Suprapubic skin (tissue), 4 donors: ENCODE results near the gene DDN.

Experiments
- CTCF ChIP-seq, 2 donors: fragments of 200-600 bp in 1 of 2; fragments of 450-650 bp in 1 of 2; sonication (generic) in 1 of 2; IDR thresholded peaks; one replicate each; pipeline ENCODE4 v1.5.1; 2016 to 2019; ENCODE audit warnings: antibody characterized with exemption in 2 of 2, mild to moderate bottlenecking in 1 of 2, moderate library complexity in 1 of 2
- EP300 ChIP-seq: sonication (generic); formaldehyde crosslinking; IDR thresholded peaks from one replicate; pipeline ENCODE4 v1.6.1; 2017; ENCODE audit warnings: antibody characterized with exemption
- POLR2A ChIP-seq, 2 donors: fragments of 450-650 bp; IDR thresholded peaks; one replicate each; pipeline ENCODE4 v1.6.1; 2017; ENCODE audit warnings: antibody characterized with exemption in 2 of 2, mild to moderate bottlenecking in 2 of 2, moderate library complexity in 2 of 2
- POLR2AphosphoS5 ChIP-seq, 3 donors: sonication (generic); formaldehyde crosslinking; IDR thresholded peaks; one replicate each; pipeline ENCODE4 v1.6.1; 2017; ENCODE audit warnings: antibody characterized with exemption in 3 of 3

GRCh38 chr12:48985475-48985897 lies 13.7 kb downstream of the DDN start:
- no peak for TF ChIP-seq EP300
- no peak for TF ChIP-seq CTCF (IDR thresholded peaks at IDR 0.05)
- TF ChIP-seq POLR2A (IDR thresholded peaks at IDR 0.05): no peak
- TF ChIP-seq POLR2AphosphoS5 (IDR thresholded peaks at IDR 0.05): no peak
